ENCODE data around the gene HSFX2.
"Not testable (repeated sequence)": the region's sequence is repeated elsewhere in the genome, so short reads cannot be mapped to it uniquely, and the experiment has no call there.

The HSFX2 gene

GRCh38 chrX:149595214-149595613 lies at the start of gene HSFX2:
TSS of gene HSFX2 (minus strand) at chrX:149595314. CDS start at chrX:149594700, 614 bp downstream.
- DNase-seq (ENCODE audit: low read depth in 2 of 2) = not testable (repeated sequence)

- no peak for DNase-seq (ENCODE audit: low read depth in 2 of 2)
Measured at GRCh38 chrX:149643496-149643895, 48.4 kb upstream of the HSFX2 start.

GRCh38 chrX:149641835-149642234 lies 46.7 kb upstream of the HSFX2 start:
- DNase-seq (ENCODE audit: low read depth in 2 of 2) = no peak

GRCh38 chrX:149641432-149641831 lies 46.3 kb upstream of the HSFX2 start:
- DNase-seq (ENCODE audit: low read depth in 2 of 2) = no peak

GRCh38 chrX:149639568-149639967 lies 44.5 kb upstream of the HSFX2 start:
- no peak for DNase-seq (ENCODE audit: low read depth in 2 of 2)

GRCh38 chrX:149638860-149639259 lies 43.7 kb upstream of the HSFX2 start:
- DNase-seq (ENCODE audit: low read depth in 2 of 2) = no peak

GRCh38 chrX:149633511-149633910 lies 38.4 kb upstream of the HSFX2 start:
- no peak for DNase-seq (ENCODE audit: low read depth in 2 of 2)

- DNase-seq (ENCODE audit: low read depth in 2 of 2) = peak; percentile 54 to 67
Measured at GRCh38 chrX:149631234-149632165, 36.4 kb upstream of the HSFX2 start, which contains the start of gene TMEM185A. TSS of gene TMEM185A (minus strand) at chrX:149631792. CDS start at chrX:149631580, 212 bp downstream.

- no peak for DNase-seq (ENCODE audit: low read depth in 2 of 2)
Measured at GRCh38 chrX:149630681-149631233, 35.6 kb upstream of the HSFX2 start.

- DNase-seq (ENCODE audit: low read depth in 2 of 2) = no peak
Measured at GRCh38 chrX:149629730-149630387, 34.7 kb upstream of the HSFX2 start.

- DNase-seq (ENCODE audit: low read depth in 2 of 2) = no peak
Measured at GRCh38 chrX:149628768-149629167, 33.7 kb upstream of the HSFX2 start.

- no peak for DNase-seq (ENCODE audit: low read depth in 2 of 2)
Measured at GRCh38 chrX:149628280-149628679, 33.2 kb upstream of the HSFX2 start.

GRCh38 chrX:149626829-149627228 lies 31.7 kb upstream of the HSFX2 start:
- DNase-seq (ENCODE audit: low read depth in 2 of 2) = not testable (repeated sequence)

GRCh38 chrX:149619662-149620061 lies 24.5 kb upstream of the HSFX2 start:
- not testable (repeated sequence) for DNase-seq (ENCODE audit: low read depth in 2 of 2)

- DNase-seq (ENCODE audit: low read depth in 2 of 2) = no peak
Measured at GRCh38 chrX:149618871-149619270, 23.8 kb upstream of the HSFX2 start.

GRCh38 chrX:149611623-149612175 lies 16.6 kb upstream of the HSFX2 start:
- DNase-seq (ENCODE audit: low read depth in 2 of 2) = no peak

- DNase-seq (ENCODE audit: low read depth in 2 of 2) = no peak
Measured at GRCh38 chrX:149610511-149610910, 15.4 kb upstream of the HSFX2 start.

GRCh38 chrX:149607699-149608098 lies 12.6 kb upstream of the HSFX2 start:
- DNase-seq (ENCODE audit: low read depth in 2 of 2) = no peak

- DNase-seq (ENCODE audit: low read depth in 2 of 2) = not testable (repeated sequence)
Measured at GRCh38 chrX:149605248-149605885, 10.3 kb upstream of the HSFX2 start.

GRCh38 chrX:149598603-149599002 lies 3.5 kb upstream of the HSFX2 start:
- not testable (repeated sequence) for DNase-seq (ENCODE audit: low read depth in 2 of 2)

- DNase-seq (ENCODE audit: low read depth in 2 of 2) = not testable (repeated sequence)
Measured at GRCh38 chrX:149595943-149596342, 829 bp upstream of the HSFX2 start.

GRCh38 chrX:149590993-149591392 lies 4.1 kb downstream of the HSFX2 start:
- DNase-seq (ENCODE audit: low read depth in 2 of 2) = not testable (repeated sequence)
